K562 (cell line): ENCODE data around the gene TRMT112. TPM values are rescaled to one million over a fixed set of nuclear protein-coding genes. Genes with fewer than 3 reads are reported as not detected.
A peak's percentile ranks its signal among the peaks of the same experiment; 100 is the strongest.

Experiments
- CBX1 ChIP-seq: sonication (generic); IDR thresholded peaks from 2 replicates; pipeline ENCODE4 v1.6.1; 2016; ENCODE audit warnings: antibody characterized with exemption, low read depth, mild to moderate bottlenecking
- ID3 ChIP-seq, 2 experiments: fragments of 250-450 bp in 1 of 2; fragments of 450-650 bp in 1 of 2; sonication (Bioruptor Pico) in 1 of 2; IDR thresholded peaks; 2 replicates each; pipeline versions ENCODE4 v1.6.1 to v1.8.0; 2016 to 2021; ENCODE audit warnings: mild to moderate bottlenecking in 2 of 2, moderate library complexity in 2 of 2, missing compliant biosample characterization in 1 of 2, missing genetic modification characterization in 1 of 2
- KDM5B ChIP-seq: fragments of 200-600 bp; sonication (generic); IDR thresholded peaks from 2 replicates; pipeline ENCODE4 v1.6.1; 2012; ENCODE audit warnings: low read depth, mild to moderate bottlenecking, moderate library complexity, low read length, control low read depth, inconsistent platforms; ENCODE audit not compliant: insufficient replicate concordance
- MLX ChIP-seq, 2 experiments: fragments of 450-650 bp in 1 of 2; sonication (generic) in 1 of 2; formaldehyde crosslinking; conservative IDR thresholded peaks; 2 replicates each; pipeline versions ENCODE4 v1.4.0 to v1.8.1; 2020 to 2022; ENCODE audit warnings: mild to moderate bottlenecking in 1 of 2, missing genetic modification reagents in 1 of 2
- MYC ChIP-seq, 2 experiments: fragments of 250-450 bp in 1 of 2; sonication (Bioruptor Pico) in 1 of 2; IDR thresholded peaks; 2 replicates each; pipeline versions ENCODE4 v1.5.1 to v1.6.1; 2012 to 2021; ENCODE audit warnings: low read depth in 2 of 2, borderline replicate concordance in 1 of 2, improper control_type of control experiment in 1 of 2, low read length in 1 of 2, mild to moderate bottlenecking in 1 of 2, moderate library complexity in 1 of 2
- NR3C1 ChIP-seq: sonication (generic); formaldehyde crosslinking; IDR thresholded peaks from 2 replicates; pipeline ENCODE4 v1.8.1; 2022; ENCODE audit warnings: missing genetic modification reagents
- PRDM10 ChIP-seq: fragments of 450-650 bp; IDR thresholded peaks from 2 replicates; pipeline ENCODE4 v1.6.1; 2018; ENCODE audit not compliant: partially characterized antibody
- RBFOX2 ChIP-seq: fragments of 200-400 bp; formaldehyde crosslinking; IDR thresholded peaks from 2 replicates; pipeline ENCODE4 v1.6.1; 2017; ENCODE audit warnings: low read depth, mild to moderate bottlenecking, low read length, moderate library complexity
- REST ChIP-seq, 2 experiments: fragments of 450-650 bp; formaldehyde crosslinking in 1 of 2; IDR thresholded peaks; 2 replicates each; pipeline versions ENCODE4 v1.4.0 to v1.6.1; 2014 to 2020; ENCODE audit warnings: mild to moderate bottlenecking in 2 of 2, borderline replicate concordance in 1 of 2, low read depth in 1 of 2
- ZC3H4 ChIP-seq: sonication (generic); formaldehyde crosslinking; IDR thresholded peaks from 2 replicates; pipeline ENCODE4 v1.9.0; 2021; ENCODE audit warnings: missing genetic modification reagents, borderline replicate concordance
- ZKSCAN1 ChIP-seq: fragments of 150-350 bp; IDR thresholded peaks from 2 replicates; pipeline ENCODE4 v1.6.1; 2016; ENCODE audit warnings: low read depth, low read length
- polyA plus RNA-seq, 8 experiments: library from polyadenylated mRNA; depleted of rRNA in 4 of 8; stranded (reverse) in 5 of 8; unstranded in 3 of 8; fragments of >200 nt; fragmentation: Nextera tagmentation in 2 of 8; fragmentation: Illumina TruSeq in 1 of 8; extraction: Ambion mirVana in 2 of 8; extraction: Trizol in 1 of 8; gene quantifications; 2 replicates each; pipeline versions ENCODE4 v1.2.1 to v1.2.3, GENCODE V29; 2011 to 2014; ENCODE audit warnings: inconsistent platforms in 1 of 8, missing spikeins in 1 of 8
- total RNA-seq, 7 experiments: library from RNA; depleted of rRNA in 6 of 7; stranded (reverse); fragments of >200 nt in 6 of 7; fragmentation: Illumina TruSeq in 2 of 7; extraction: Trizol in 2 of 7; gene quantifications; 2 replicates each; pipeline versions ENCODE4 v1.2.1 to v1.2.3, GENCODE V29; 2011 to 2021; ENCODE audit warnings: low replicate concordance in 1 of 7

The TRMT112 gene
- total and polyA plus RNA-seq, 9 of the 15 experiments (the other 6 are each of a cell fraction or from before 2014, with no cell fraction given) = 162 to 444 (median 300) TPM

GRCh38 chr11:64358907-64359711 lies 41.8 kb upstream of the TRMT112 start, which contains the start of gene RPS6KA4 (continued):
- TF ChIP-seq PRDM10 = no peak
- no peak for TF ChIP-seq ID3 (CRISPR knock-in tag; IDR thresholded peaks at IDR 0.05)
- TF ChIP-seq ID3 (tag; IDR thresholded peaks at IDR 0.05) = no peak
- TF ChIP-seq NR3C1 (CRISPR knock-in tag) = no peak; the same call in 1 of the 2 replicates
- TF ChIP-seq REST (IDR thresholded peaks at IDR 0.05; ENCODE audit: borderline replicate concordance) = peak; percentile 93
- no peak for TF ChIP-seq REST (CRISPR knock-in tag; IDR thresholded peaks at IDR 0.05; ENCODE audit: low read depth)
- peak; percentile 78 for TF ChIP-seq KDM5B
- peak; percentile 60; the same call in 1 of the 2 replicates for TF ChIP-seq MYC (IDR thresholded peaks at IDR 0.05; ENCODE audit: low read depth, low read length)
- TF ChIP-seq MYC (CRISPR knock-in tag; IDR thresholded peaks at IDR 0.05; ENCODE audit: borderline replicate concordance, low read depth) = no peak
- TF ChIP-seq RBFOX2 = peak; percentile 76
- TF ChIP-seq ZKSCAN1 = 0 out of 2 replicates have a peak, but pooled peaks have one; percentile 17
- no peak for TF ChIP-seq ZC3H4 (CRISPR knock-in tag)
- TF ChIP-seq CBX1 = peak; percentile 73; the same call in 1 of the 2 replicates
- no peak for TF ChIP-seq MLX (CRISPR knock-in tag; conservative IDR thresholded peaks at IDR 0.05)
